ENCODE results near the gene OR5C1.

DNA sequence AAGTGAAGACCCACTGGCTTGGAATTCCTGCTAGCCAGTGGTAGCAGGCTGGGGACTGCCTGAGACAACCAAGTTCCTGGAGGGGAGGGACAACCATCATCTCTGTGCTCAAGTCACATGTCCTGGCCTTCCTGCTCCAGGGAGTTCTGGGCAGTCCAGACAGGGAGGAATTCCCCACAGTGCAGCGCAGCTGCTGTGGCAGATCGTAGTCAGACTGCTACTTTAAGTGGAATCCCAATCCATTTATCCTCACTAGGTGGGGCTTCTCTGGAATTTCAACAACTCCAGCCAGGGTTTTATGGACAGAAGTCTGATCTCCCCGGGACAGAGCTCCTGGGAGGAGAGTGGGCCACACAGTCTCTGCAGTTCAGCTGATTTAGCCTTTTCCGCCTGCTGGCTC, 20.9 kb upstream of the OR5C1 start:
- TF ChIP-seq, protein P1, sequence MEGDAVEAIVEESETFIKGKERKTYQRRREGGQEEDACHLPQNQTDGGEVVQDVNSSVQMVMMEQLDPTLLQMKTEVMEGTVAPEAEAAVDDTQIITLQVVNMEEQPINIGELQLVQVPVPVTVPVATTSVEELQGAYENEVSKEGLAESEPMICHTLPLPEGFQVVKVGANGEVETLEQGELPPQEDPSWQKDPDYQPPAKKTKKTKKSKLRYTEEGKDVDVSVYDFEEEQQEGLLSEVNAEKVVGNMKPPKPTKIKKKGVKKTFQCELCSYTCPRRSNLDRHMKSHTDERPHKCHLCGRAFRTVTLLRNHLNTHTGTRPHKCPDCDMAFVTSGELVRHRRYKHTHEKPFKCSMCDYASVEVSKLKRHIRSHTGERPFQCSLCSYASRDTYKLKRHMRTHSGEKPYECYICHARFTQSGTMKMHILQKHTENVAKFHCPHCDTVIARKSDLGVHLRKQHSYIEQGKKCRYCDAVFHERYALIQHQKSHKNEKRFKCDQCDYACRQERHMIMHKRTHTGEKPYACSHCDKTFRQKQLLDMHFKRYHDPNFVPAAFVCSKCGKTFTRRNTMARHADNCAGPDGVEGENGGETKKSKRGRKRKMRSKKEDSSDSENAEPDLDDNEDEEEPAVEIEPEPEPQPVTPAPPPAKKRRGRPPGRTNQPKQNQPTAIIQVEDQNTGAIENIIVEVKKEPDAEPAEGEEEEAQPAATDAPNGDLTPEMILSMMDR (IDR thresholded peaks at IDR 0.05; ENCODE audit: poor library complexity): no peak
- no peak for TF ChIP-seq EZH2phosphoT487 (IDR thresholded peaks at IDR 0.05; ENCODE audit: low read depth, severe bottlenecking, unreplicated experiment)

All from hepatocyte (in vitro differentiated cells).